H54 (cell line): ENCODE results near the gene GNA12.

Experiments used
- DNase-seq: peaks from one replicate; pipeline ENCODE4 v3.0.0; 2011; ENCODE audit warnings: low spot score, mixed read lengths; ENCODE audit not compliant: insufficient read length
- FAIRE-seq: peaks from 3 replicates; lab custom pipeline; 2011; peaks lifted over from hg19 to GRCh38; lab: Jason Lieb, UNC
- POLR2A ChIP-seq: IDR thresholded peaks from 2 replicates; pipeline ENCODE4 v1.6.1; 2011; ENCODE audit warnings: low read depth, mild to moderate bottlenecking, low read length

The GNA12 gene

GRCh38 chr7:2710901-2711551, 133.1 kb downstream of the GNA12 start:
- no peak for TF ChIP-seq POLR2A
- DNase-seq (no peak), FAIRE-seq (no peak)

DNA sequence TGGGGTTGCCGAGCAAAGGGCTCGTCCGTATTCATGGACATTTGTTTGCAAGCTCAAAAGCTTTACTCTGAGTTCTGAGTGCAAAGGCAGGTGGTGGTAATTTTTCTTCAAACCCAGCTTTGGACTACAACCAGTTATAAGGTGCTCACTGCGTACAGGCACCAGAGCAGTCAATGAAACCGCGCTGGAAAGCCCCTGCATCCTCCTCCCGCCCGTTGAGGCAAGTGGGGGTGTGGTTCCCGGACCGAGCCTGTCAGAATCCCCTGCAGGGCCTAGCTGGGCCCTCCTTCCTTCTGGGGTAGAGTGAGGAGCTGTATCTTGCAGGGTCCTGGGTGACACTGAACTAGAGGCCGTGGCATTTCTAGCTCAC, 133.8 kb downstream of the GNA12 start:
- TF ChIP-seq POLR2A = no peak
- no peak for DNase-seq
- FAIRE-seq = no peak

- FAIRE-seq (no peak), DNase-seq (no peak)
- TF ChIP-seq POLR2A = no peak
Observed at GRCh38 chr7:2709553-2710285, 134.4 kb downstream of the GNA12 start.

GRCh38 chr7:2708547-2709310, 135.4 kb downstream of the GNA12 start:
- DNase-seq (no peak), FAIRE-seq (no peak)
- TF ChIP-seq POLR2A = no peak

DNA sequence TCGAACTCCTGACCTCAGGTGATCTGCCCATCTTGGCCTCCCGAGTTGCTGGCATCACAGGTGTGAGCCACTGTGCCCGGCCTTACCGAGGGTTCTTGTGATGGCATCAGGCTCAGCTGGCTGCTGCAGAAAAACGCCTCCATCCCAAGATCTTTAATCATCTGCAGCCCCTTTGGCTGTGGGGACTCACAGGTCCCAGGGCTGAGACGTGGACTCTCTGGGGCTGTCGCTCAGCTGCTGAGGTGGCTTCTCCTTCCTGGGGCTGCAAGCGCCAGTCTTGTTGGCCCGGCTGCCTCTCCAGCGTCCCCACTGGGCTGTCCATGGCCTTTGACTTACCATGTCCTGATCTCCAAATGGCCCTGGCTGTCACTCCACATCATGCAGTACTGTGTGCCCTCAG, 136.1 kb downstream of the GNA12 start:
- FAIRE-seq (no peak), DNase-seq (no peak)
- TF ChIP-seq POLR2A = no peak

DNA sequence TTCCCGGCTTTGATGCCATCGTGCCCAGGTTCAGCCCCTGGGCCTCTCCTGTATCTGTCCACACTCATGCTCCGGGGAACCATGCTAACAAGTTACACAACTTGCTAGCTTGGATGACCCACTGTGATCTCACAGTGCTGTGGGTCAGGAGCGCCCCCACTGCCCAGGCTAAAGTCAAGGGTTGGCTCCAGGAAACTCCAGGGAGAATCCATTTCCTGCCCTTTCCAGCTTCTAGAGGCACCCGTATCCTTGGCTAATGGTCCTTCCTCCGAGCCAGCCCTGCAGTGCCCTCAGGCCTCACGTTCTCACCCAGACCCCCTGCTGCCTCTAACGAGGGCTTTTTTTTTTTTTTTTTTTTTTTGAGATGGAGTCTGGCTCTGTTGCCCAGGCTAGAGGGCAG, 136.6 kb downstream of the GNA12 start:
- FAIRE-seq (no peak), DNase-seq (no peak)
- no peak for TF ChIP-seq POLR2A

GRCh38 chr7:2706685-2707126, 137.4 kb downstream of the GNA12 start:
- TF ChIP-seq POLR2A = no peak
- DNase-seq = no peak
- FAIRE-seq = no peak

GRCh38 chr7:2705371-2706096, 138.6 kb downstream of the GNA12 start:
- TF ChIP-seq POLR2A = no peak
- DNase-seq = no peak
- no peak for FAIRE-seq

- no peak for FAIRE-seq
- TF ChIP-seq POLR2A = no peak
- DNase-seq = no peak
Observed at GRCh38 chr7:2702594-2702957, 141.5 kb downstream of the GNA12 start.

- TF ChIP-seq POLR2A = no peak
- no peak for FAIRE-seq
- peak; percentile 86 for DNase-seq
Observed at GRCh38 chr7:2701832-2702593, 142.1 kb downstream of the GNA12 start.

GRCh38 chr7:2701424-2701823, 142.7 kb downstream of the GNA12 start:
- no peak for DNase-seq
- TF ChIP-seq POLR2A = no peak
- no peak for FAIRE-seq

DNA sequence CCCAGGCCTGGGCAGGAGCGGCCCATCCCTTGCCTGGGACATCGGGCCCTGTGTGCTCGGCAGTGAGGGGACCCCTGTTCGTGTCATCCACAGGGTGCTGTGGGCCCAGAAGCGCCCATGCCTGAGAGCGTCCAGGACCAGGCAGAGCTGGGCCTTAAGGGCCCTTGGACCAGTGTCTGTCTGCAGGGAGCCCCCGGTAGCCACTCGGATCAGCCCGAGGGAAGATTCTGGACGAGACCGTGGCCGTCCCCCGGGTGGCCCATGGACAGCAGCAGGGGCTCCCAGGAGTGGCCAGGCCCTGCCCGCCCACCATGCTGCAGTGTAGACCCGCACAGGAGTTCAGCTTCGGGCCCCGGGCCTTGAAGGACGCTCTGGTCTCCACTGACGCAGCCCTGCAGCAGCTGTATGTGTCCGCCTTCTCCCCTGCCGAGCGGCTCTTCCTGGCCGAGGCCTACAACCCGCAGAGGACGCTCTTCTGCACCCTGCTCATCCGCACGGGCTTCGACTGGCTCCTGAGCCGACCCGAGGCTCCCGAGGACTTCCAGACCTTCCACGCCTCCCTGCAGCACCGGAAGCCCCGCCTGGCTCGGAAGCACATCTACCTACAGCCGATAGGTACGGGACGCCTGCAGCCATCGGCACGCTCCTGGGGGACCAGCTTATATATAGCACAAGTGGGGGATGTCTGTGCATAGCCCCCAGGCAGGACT, 143.8 kb downstream of the GNA12 start:
- DNase-seq (no peak), FAIRE-seq (no peak)
- TF ChIP-seq POLR2A = no peak

- FAIRE-seq (no peak), DNase-seq (no peak)
- TF ChIP-seq POLR2A = no peak
Observed at GRCh38 chr7:2699289-2699620, 144.9 kb downstream of the GNA12 start.
